Umbilical cord (tissue), 2 donors: ENCODE data around the gene VIL1. TPM values are rescaled to one million over a fixed set of nuclear protein-coding genes. Genes with fewer than 3 reads are reported as not detected.

Source experiments
- DNase-seq: peaks from one replicate; pipeline ENCODE4 v3.0.0-alpha.2; 2015; ENCODE audit warnings: low spot score
- total RNA-seq: library from RNA; depleted of rRNA; stranded (reverse); fragments of >200 nt; gene quantifications from one replicate; pipeline ENCODE4 v1.2.3, GENCODE V29; 2014; ENCODE audit warnings: low replicate concordance; ENCODE audit not compliant: insufficient read depth

The VIL1 gene
- total RNA-seq, 1 donor from 2014 or later = 2.4 TPM

- DNase-seq = no peak
These were observed 24.4 kb upstream of the VIL1 start for GRCh38 chr2:218394298-218395089.

DNA sequence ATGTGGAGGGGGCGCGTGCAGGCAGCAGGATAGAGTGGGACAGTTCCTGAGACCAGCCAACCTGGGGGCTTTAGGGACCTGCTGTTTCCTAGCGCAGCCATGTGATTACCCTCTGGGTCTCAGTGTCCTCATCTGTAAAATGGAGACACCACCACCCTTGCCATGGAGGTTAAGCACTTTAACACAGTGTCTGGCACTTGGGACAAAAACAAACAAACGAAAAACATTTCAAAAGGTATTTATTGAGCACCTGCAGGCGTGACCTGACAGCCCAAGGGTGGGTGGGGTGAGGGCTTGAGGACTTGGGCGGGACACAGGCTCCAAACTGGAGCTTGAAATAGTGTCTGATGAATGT lies 23.9 kb upstream of the VIL1 start:
- DNase-seq = no peak

GRCh38 chr2:218395456-218395825 lies 23.5 kb upstream of the VIL1 start:
- DNase-seq = no peak

DNA sequence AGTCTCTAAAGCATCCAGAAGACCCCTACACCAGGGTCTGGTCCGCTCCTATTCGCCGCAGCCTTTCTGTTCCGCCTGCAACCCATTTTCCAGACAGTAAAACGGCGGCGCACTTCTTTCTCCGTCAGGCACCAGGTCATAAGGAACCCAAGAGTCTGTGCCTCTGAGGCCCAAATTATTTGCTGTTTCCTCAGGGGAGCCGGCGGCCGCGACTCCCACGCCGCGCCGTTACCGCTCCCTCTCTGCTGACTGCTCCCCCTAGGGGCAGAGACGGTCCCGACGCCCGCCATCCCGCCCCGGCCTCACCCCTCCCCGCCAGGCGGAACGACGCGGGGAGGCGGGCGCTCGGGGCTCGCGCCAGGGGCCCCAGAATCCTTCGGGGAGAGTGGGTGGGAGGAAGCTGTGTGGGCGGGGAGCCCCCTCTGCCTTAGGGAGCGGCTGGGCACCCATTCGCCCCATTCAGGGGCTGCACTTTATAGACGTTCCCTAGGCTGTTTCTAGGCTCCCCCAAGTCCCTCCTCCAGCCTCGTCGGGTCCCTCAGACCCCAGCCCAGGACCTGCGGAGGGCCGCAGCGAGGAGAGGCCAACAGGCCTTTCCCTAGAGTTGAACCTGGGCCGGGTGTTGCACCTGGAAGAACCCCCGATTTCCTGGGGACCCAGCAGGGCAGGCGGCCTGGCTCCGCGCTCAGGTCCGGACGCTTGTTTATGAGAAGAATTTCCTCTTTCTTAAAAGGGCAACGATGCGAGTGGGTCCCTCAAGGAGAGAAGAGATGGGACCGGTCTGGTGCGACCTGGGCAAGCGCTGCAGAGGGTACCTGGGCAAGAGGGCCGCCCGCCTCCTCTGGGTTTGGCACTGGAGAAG lies 22.9 kb upstream of the VIL1 start:
- peak; percentile 98 for DNase-seq

DNA sequence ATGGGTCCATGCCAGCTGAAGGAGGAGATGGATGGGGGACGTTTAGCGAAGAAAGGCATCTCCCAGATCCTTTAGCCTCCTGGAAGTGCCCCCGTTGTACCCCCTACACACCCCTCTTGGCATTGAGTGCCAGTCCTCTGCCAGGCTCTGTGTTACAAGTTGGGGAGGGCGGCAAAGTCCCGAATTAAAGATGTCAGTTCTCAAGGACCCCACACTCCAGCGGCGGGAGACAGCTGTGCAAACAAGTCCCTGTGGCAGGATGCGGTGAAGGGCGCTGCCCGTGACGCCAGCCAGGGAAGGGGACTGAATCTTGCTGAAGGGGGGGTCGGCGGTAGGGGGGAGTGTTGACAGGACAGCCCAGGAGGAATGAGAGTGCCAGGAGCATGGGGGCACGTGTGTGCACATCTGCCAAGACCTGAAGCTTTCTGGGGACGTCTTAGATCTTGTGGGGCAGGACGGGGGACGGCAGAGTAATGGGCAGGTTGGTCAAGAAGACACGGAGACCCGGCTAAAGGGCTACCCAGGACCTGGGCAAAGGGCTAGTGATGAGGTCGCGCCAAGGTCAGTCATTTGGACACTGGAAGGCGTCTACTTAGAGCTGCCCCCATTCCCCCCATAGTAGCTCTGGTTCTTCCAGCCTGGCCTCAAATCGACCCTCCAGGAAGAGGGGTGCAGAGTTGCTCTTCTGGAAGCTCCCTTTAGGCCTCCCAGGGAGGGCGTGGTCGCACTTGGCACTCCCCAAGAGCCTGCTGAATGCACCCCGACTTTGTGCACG lies 22.0 kb upstream of the VIL1 start:
- DNase-seq = peak; percentile 87

DNA sequence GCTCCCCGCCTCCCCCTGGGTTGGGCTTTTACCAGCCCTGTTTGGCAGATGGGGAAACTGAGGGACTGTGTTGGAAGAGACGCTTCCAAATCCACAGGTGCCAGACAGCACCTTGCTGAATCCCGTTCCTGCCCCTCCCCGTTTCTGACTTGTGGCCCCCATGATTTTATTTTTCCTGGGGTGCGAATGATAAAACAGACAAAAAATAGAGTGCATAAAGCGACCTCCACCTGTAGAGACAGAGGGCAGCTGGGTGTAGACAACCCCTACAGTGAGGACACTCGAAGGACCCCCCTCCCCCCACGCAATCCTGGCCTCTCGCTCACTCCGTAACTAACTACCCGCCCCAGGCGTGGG lies 21.5 kb upstream of the VIL1 start:
- DNase-seq = no peak

GRCh38 chr2:218397820-218398436 lies 21.0 kb upstream of the VIL1 start:
- DNase-seq = peak; percentile 95

DNA sequence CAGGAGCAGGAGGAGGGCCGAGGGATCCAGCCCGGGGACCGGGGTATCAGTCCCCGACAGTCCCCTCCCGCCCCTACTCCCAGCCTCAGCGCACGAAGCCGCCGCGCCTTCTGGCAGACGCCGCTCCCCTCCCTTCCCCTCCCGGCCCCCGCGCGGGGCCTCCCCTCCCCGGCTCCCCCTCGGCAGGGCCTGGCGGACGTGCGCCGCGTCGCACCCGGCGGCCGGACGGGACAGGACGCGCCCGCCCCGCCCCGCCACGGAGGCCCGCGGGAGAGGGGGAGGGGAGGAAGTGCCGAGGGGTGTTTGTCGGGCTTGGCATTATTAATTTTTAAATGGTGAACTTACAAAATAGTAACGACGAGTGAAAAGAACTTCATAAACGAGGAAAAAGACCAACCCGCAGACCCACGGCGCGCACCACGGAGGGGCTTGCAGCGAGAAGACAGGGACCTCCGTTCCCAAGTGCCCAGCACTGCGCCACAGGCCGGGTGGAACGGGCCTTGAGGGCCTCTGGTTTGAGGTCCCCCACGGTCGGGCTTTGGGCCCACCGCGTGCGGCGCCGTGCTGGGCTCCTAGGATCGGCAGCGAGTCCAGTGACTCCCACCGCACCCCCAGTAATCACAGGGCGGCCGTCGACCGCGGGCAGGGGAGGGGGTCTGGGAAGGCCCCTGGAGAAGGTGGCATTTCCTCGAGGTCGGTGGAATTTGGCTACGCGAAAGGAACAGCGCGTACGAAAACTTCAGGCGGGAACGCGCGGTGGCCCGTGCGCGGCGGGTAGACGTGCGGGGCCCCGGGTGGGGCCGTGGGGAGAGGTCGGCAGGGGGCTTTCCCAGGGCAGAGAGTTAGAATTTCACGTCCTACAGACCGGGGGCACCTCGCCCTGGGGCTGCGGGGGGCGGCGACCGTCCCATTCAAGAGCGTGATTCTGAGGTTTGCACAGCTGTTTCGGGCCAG lies 20.2 kb upstream of the VIL1 start:
- DNase-seq = peak; percentile 93

DNA sequence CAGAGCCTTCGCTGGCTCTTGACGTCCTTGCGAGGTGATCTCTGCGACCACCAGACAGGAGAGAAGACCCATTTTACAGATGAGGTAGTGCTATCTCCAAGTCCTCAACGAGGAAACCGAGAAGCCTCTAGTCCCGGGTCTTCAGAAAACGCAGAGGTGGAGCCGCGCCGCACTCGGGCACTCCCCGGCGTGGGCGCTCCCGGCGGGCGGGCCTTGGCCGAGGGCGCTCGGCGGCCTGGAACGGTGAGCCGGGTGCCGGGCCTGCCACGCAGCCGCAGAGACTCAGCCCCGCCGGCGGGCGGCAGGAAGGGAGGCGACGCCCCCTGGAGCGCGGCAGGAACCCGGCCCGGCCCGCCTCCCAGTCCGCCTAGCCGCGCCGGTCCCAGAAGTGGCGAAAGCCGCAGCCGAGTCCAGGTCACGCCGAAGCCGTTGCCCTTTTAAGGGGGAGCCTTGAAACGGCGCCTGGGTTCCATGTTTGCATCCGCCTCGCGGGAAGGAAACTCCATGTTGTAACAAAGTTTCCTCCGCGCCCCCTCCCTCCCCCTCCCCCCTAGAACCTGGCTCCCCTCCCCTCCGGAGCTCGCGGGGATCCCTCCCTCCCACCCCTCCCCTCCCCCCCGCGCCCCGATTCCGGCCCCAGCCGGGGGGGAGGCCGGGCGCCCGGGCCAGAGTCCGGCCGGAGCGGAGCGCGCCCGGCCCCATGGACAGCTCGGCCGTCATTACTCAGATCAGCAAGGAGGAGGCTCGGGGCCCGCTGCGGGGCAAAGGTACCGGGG lies 19.3 kb upstream of the VIL1 start, which contains the start of gene CTDSP1:
Gene CTDSP1 (plus strand): TSS at position 478 of the 776 bp plus-strand sequence. CDS start 223 bp downstream, at position 701.
- peak; percentile 98 for DNase-seq

GRCh38 chr2:218400167-218400929 lies 18.6 kb upstream of the VIL1 start:
- DNase-seq = peak; percentile 55

DNA sequence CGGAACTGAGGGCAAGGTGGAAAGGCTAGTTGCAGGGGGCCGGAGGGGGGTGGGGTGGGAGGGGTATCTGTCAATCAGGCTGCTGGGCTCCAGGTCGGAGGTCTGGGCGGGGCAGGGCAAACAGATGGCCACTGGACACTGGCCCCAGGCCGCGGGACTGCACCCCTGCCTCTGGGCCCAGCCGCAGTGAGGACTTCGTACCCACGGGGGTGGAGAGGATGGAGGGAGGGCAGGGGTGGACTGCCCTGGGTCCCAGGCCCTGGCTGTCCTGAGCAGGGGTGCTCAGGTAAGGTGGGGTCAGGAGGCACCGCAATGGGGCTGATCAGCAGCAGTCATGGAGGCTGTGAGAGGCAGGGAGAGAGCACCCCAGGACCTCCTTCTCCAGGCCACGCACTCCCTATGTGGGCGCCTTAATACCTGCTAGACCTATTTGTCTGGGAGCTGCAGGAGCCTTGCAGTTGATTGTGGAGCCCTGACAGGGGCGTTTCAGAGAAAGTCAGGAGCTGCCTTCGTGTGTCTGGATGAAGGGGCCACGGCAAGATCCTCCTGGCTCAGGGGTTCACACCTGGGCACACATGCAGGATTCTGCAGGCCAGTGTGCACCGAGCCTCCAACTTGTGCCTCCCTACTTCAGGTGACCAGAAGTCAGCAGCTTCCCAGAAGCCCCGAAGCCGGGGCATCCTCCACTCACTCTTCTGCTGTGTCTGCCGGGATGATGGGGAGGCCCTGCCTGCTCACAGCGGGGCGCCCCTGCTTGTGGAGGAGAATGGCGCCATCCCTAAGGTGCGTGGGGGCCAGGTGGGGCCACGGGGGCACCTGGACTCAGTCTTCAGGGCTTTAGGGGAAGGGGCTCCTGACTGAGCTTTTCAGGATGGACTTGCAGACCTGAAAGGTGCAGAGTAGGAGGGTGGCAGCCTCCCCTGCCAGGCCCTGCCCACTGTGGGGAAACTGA lies 17.7 kb upstream of the VIL1 start:
- DNase-seq = no peak

DNA sequence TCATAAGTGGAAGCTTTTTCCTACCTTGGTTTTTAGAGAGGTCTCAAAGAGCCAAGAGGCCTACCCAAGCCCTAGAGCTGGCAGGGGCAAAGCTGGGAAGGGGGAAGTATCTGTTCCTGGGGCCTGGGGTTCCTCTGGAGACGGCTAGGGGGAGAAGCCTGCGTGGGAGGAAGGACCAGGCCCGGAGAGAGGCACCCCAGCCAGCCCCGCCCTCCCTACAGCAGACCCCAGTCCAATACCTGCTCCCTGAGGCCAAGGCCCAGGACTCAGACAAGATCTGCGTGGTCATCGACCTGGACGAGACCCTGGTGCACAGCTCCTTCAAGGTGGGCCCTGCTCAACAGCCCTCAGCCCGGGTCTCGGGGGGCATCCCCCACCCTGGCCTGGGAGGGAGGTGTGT lies 17.0 kb upstream of the VIL1 start:
- DNase-seq = no peak

DNA sequence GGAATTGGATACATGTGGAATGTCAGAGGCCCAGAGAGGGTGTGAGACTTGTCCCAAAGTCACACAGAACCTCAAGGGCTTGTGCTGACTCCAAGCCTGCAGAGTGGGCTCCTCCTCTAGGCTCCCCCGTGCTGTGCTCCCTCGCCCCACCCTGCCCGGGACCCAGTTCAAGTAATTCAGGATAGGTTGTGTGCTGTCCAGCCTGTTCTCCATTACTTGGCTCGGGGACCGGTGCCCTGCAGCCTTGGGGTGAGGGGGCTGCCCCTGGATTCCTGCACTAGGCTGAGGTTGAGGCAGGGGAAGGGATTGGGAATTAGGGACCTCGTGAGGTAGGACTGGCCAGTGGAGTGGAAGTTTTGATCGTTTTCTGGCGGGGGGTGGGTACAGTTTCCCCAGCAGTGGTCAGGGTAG lies 16.4 kb upstream of the VIL1 start:
- DNase-seq = no peak

DNA sequence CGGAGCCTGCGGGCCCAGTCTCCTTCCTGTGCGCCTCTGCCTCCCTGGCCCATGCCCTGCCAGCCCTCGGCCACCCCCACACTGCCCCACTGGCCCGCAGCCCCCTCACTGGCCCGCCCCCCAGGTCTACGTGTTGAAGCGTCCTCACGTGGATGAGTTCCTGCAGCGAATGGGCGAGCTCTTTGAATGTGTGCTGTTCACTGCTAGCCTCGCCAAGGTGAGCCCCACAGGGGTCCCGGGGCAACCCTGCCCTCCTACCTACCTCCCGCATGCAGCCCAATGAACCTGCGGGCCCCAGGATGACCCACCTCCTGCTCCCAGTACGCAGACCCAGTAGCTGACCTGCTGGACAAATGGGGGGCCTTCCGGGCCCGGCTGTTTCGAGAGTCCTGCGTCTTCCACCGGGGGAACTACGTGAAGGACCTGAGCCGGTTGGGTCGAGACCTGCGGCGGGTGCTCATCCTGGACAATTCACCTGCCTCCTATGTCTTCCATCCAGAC lies 16.0 kb upstream of the VIL1 start:
- no peak for DNase-seq

DNA sequence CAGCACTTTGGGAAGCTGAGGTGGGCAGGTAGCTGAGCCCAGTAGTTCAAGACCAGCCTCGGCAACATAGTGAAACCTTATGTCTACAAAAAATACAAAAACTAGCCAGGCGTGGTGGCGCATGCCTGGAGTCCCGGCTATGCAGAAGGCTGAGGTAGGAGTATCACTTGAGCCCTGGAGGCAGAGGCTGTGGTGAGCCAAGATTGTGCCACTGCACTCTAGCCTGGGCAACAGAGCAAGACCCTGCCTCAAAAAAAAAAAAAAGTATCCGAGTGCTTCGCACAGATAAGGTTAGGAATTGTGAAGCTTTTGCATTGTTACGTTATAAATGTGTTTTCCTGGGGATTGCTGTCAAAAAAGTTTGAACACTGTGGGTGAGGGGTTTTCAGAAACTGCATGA lies 15.1 kb upstream of the VIL1 start:
- no peak for DNase-seq

DNA sequence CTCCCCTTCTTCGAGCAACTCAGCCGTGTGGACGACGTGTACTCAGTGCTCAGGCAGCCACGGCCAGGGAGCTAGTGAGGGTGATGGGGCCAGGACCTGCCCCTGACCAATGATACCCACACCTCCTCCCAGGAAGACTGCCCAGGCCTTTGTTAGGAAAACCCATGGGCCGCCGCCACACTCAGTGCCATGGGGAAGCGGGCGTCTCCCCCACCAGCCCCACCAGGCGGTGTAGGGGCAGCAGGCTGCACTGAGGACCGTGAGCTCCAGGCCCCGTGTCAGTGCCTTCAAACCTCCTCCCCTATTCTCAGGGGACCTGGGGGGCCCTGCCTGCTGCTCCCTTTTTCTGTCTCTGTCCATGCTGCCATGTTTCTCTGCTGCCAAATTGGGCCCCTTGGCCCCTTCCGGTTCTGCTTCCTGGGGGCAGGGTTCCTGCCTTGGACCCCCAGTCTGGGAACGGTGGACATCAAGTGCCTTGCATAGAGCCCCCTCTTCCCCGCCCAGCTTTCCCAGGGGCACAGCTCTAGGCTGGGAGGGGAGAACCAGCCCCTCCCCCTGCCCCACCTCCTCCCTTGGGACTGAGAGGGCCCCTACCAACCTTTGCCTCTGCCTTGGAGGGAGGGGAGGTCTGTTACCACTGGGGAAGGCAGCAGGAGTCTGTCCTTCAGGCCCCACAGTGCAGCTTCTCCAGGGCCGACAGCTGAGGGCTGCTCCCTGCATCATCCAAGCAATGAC lies 14.4 kb upstream of the VIL1 start:
- peak; percentile 32 for DNase-seq
